ENCODE data around the gene ADCY5.

ADCY5 gene

DNA sequence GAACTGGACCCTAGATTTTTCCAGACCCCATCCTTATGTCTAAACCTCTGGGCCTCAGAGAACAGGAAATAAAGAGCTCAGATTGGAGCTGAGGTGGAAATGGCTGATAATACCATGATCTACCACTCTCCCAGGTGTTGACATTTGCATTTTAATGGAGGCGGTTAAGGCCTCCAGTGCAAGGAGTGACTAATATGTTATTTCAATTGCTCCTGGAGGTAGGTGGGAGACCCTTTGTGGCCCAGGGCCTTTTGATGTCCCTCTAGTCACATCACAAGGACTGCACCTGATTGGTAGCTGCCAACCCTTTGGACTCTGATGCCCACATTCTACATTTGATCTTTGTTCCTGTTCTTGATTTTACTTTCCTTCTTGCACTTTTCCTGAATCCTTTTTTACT is 9.0 kb upstream of the ADCY5 start:
- DNase-seq: no peak

DNA sequence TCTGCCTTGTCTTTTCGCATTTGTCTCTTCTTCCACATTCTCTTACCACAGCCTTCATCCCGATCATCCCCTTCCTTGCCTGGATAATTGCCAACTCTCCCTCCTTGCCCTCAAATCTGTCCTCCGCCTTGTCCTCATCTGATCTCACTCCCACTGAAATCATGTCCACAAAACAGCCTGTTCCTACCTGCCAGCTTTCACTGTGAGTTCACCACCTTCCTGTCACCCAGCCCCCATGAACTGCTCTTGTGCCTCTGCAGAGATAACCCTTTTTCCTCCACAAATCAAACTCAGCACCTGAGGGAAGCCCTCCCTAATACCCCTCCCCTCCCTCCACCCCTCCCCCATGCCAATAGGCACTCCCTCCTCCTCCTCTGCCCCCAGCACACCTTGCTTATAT is 4.8 kb upstream of the ADCY5 start:
- DNase-seq: no peak

DNA sequence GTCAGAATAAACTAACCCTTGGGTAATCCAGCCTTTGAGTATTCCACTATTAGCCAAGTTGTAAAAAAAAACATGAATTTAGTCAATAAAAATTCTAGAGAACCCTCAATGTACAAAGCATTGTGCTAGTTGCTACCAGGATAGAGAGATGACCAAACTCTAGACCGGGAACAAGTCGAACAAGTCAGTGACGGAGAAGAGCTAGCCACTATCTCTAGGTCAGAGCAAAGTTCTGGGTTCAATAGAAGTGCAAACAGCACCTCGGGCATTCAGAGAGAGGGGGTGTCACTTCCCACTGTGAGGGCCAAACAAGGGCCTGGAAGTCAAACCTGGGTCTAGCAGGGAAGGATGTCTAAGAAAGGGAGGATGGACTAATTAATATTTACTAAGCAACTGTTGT is 2.3 kb upstream of the ADCY5 start:
- DNase-seq: no peak

- DNase-seq: peak; percentile 59
Observed at GRCh38 chr3:123449997-123450604, 1.2 kb upstream of the ADCY5 start.

DNA sequence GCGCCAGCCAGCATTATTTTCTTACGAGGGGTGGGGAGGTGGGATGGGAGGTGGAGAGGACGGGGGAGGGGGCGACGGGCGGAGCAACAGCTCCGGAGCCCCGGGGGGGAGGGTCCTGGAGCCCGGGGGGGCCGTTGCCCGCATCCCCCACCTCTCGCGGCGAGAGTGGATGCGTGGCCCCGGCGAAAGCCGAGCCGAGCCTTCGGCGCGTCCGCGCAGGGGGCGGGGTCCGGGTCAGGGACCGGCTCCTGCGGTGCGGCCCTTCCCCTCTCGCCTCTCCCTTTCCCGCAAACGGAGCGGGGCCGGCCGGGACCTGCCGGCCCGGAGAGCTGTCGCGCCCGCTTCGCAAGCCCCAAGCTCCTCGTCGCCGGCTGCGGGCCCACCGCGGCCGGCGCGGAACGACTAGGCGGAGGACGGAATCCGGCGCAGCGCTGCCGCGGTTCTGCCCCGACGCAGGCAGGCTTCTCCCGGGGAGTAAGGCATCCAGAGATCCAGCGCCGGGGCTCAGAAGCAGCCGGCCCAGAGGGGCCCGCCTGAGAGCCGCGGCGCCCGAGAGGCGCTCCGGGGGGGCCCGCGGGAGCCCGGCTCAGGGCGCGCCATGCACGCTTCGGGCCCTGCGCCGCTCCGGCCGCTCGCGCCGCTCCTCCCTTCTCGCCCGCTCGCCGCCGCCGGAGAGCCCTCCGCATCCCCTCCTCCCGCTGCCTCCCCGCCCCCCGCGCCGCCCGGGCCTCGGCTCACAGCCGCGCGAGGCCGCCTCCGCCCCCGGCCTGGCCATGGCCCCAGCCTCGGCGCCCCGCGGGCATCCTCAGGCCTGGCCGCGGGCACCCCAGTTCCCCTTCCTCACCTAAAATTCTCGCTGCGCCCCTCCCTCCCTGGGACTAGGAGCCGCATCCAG is 459 bp upstream of the ADCY5 start:
- DNase-seq: no peak

DNA sequence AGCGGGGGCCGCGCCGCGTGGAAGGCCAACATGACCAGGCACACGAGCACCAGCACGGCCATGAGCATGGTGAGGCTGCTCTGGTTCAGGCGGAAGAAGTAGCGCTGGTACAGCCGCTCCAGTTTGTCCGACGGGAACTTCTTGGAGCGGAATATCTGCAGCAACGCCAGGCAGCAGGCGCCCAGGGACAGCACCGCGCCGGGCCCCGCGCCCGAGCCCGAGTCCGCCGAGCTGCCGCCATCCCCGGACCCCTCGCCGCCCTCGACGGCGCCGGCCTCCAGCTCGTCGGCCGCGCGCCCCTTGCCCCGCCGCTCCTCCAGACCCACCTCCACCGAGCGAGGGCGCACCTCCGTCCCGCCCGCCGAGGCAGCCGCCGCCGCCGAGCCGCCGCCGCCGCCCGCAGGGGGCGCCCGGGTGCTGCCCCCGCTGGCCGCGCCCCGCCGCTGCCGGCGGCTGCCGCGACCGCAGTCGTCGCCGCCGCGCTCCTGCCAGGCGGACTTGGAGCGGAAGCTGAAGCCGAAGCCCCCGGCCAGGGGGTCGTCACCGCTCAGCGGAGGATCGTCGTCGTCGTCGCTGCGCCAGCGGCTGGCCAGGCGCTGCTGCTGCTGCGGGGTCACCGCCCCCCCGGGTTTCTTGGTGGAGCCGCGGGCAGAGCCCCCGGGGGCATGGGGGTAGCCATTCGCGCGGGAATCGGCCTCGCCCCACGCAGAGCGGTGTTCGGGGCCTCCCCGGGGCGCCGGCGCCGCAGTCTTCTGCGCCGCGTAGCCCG is 957 bp downstream of the ADCY5 start:
- DNase-seq: no peak

DNA sequence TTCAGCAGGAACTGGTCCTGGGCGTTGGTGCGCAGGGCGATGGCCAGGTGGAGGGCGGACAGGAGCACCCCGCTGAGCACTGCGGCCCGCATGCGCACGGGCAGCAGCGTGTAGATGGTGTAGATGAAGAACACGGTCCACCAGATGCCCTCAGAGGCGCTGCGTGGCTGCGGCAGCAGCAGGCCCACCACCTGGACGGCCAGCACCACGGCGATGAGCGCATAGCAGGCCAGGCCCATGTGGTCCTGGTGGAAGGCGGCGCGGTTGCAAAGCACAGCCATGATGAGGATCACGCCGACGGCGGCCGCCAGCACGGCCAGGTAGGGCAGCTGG is 1.5 kb downstream of the ADCY5 start:
- no peak for DNase-seq

DNA sequence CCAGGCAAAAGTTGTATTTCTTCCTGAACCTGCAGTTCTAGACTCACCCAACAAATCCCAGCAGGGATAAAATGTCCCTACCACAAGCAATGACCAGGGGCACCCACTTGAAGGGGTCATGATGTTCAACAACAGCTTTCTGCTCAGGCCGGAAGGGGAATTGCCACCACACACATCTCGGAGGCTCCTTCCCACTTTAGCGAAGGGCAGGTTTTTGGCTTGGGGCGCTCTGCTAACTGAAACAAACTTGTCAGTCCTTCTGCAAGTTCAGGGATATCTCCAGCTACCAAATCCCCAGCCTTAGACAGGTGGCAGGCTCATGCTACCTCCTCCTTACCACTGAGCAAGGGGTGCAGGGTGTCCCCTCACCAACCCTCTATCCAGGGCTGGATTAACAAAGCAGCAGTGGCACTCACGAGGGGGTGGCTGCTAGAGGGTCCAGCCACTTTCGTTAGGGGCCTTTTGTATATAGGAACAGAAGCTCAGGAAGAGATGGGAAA is 2.2 kb downstream of the ADCY5 start:
- no peak for DNase-seq

GRCh38 chr3:123446210-123446609 is 2.7 kb downstream of the ADCY5 start:
- no peak for DNase-seq

DNA sequence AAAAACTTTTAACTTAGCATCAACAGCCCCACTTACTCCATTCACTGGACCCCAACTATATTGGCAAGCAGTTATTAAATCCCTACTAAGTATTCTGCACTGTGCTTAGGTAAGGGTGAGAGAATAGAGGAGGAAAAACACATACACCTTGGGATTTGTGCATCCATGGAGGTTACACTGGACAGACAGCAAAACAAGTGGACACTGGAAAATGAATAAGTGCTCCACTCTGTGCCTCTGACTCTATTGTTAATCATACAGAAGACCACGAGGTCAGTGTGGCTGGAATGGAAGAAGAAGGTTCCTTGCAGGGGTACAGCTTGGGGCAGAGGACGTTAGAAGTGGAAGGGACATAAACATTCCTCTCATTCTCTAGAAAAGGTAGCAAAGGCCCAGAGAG is 3.2 kb downstream of the ADCY5 start:
- no peak for DNase-seq

GRCh38 chr3:123444744-123445143 is 4.1 kb downstream of the ADCY5 start:
- no peak for DNase-seq

- no peak for DNase-seq
Observed at GRCh38 chr3:123444023-123444422, 4.9 kb downstream of the ADCY5 start.

GRCh38 chr3:123442908-123443307 is 6.0 kb downstream of the ADCY5 start:
- DNase-seq: no peak

DNA sequence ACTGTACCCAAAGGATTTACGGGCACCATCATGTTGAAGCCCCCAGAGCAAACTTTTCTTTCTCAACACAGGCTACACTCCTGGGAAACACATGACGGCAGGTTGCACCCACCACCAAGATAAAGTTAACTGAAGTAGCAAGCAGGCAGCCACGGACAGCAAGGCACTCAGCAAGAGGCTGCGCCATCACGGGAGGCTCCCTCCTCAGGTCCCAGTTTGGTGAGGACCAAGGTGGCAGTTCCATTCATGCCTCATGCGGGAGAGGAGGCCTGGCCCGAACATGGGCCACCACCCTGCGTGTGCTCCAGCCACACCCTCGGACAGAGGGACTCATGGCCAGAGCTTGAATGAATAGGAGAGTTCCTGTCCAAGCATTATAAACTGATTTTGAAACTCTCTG is 6.8 kb downstream of the ADCY5 start:
- DNase-seq: no peak

- DNase-seq: no peak
Observed at GRCh38 chr3:123439806-123440580, 8.9 kb downstream of the ADCY5 start.

GRCh38 chr3:123432832-123433523 is 15.9 kb downstream of the ADCY5 start:
- no peak for DNase-seq

DNA sequence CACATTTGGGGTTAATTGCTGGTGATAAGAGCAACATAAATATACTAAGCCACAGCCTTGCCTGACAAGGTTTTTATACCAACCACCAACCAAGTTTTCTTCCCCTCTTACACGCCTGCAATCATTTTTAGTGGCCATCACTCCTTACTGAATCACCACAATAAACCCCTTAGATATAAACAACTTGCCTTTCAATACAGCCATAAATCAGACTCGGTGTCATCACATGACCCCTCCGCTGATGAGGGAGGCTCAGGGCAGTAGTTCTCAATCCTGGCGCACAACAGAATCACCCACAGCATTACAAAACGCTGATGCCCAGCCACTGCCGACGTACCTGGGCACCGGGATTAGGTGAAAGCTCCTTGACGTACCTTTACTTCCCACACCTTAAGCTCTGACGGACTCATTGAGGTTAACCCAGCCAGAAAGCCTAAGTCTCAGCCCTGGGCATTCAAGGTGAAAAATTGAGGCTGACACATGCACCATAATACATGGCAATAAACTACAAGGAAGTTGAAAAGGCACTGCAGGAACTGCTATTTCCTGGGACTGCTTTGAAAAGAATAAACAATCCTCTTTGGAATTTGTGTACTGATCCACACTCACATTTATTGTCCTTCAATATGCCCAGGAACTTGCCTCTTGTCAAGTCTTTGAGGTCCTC is 17.1 kb downstream of the ADCY5 start:
- DNase-seq: no peak

DNA sequence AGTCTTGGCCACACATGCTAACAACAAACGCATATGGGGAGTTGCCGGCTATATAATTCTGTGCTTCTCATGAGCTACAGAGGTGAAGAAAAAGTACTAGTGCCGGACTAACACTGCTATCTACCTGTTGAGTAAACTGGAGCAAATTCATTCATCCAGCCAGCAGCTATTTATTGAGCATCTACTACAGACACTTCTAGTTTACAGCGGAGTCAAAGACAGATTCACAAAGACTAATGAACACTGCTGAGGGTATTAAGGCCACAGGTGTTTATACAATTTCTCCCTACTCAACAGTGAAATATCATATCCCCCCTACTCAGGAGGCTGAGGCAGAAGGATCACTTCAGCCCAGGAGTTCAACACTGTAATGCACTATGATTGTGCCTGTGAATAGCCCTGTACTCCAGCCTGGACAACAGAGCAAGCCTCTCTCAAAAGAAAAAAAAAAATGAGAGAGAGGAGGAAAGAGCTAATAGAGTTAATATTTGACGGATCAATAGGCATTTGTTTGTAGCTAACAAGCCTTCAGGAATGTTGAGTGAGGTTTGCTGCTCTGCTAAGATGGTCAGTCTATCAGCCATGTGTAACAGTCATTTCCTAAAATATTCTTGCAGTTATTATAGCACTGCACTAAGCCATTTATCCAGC is 17.8 kb downstream of the ADCY5 start:
- no peak for DNase-seq

DNA sequence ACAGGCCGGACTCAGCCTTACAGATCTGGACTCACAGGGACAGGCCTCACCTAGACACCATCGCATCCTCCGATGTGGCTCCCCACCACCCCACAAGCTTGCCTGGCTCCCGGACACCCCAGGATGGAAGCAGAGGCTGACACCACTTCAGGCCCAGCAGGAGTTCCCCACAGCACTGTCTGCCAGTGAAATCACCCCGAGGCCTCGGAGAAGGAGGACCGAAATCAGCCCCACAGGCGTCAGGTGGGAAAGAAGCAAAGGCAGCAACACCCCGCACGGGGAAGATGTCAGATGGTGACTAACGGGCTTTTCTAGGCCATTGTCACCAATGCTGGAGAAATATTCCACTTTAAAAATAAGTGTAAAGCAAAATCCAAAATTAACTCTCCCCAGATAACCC is 18.6 kb downstream of the ADCY5 start:
- no peak for DNase-seq

DNA sequence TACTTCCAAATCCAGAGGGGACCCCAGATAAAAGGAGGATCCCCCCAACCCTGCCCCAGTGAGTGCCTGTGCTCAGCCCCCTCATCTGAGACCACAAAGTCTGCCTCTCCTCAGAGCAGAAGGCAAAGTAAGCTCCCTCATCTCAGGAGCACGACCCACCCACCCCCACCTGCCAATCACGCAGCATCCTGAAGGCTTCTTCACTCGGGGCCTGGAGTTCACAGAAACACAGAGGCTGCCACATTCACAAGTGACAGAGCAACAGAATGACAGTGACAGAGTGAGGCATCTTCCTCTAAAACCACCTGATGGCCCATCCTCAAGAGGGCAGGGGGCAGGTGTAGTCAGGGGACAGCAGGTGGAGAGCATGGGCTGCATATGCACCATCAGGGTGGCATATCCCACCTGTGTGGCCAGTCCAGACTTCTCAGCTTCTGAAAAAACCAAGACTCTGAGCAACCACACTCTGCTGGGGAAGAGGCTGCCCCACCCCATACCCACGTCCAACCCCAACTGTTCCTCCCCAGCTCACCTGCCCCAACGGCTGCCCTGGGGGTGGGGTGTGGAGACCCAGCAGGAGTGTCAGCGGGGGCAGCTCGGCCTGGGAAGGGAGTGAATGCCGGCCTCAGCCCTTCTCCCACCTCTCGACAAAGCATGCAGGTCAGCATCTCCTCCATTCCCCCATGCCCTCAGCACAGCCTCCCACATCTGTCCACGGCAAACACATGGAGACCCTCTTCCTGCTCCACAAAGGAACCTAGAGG is 19.3 kb downstream of the ADCY5 start:
- no peak for DNase-seq
